ENCODE results near the gene PKN2. TPM values are rescaled to one million over a fixed set of nuclear protein-coding genes. Genes with fewer than 3 reads are reported as not detected.

PKN2 gene
- total and polyA plus RNA-seq, 2 donors (not counting 1 experiment from before 2014, with no cell fraction given) = 11.9 to 51.6 TPM

- 40% methylated on average over 2 of the region's 2 CpGs for WGBS (ENCODE audit: insufficient coverage)
- no peaks in the 10 kb centered on the region for H4K20me1 ChIP-seq (ENCODE audit: control insufficient read depth, insufficient read depth, low read length, poor library complexity, severe bottlenecking)
- no peak for DNase-seq
- POLR2A ChIA-PET = no interaction called here
- H2AFZ ChIP-seq (ENCODE audit: insufficient read depth, low read depth, low read length, poor library complexity, severe bottlenecking) = peak overlapping the region; percentile 10
- Mint-ChIP-seq H3K4me3 (no peak overlapping the region), H3K4me1 (peaks cover 16% of the 10 kb centered on the region), H3K9me3 (ENCODE audit: insufficient read depth) (no peaks in the 10 kb centered on the region), H3K27me3 (peaks cover 12% of the 10 kb centered on the region), H3K27ac (no peak overlapping the region)
- H3K27ac ChIP-seq (ENCODE audit: low read length in 2 of 2) = no peak overlapping the region
- TF ChIP-seq EZH2 (IDR thresholded peaks at IDR 0.05; ENCODE audit: borderline replicate concordance, insufficient read depth, low read depth, low read length, poor library complexity, severe bottlenecking) (no peak), CTCF (IDR thresholded peaks at IDR 0.05) (no peak)
- intact Hi-C loops (cut with micrococcal nuclease) = no loop called here
- no peak overlapping the region for H3K4me3 ChIP-seq (ENCODE audit: control extremely low read depth in 1 of 5, extremely low read depth in 1 of 5, insufficient read depth in 1 of 5, low read depth in 2 of 5, low read length in 4 of 5)
- H3K9me3 ChIP-seq (ENCODE audit: control extremely low read depth in 1 of 3, control insufficient read depth in 2 of 3, insufficient read depth in 1 of 3, low read length in 2 of 3) = no peaks in the 10 kb centered on the region
- H3K36me3 ChIP-seq (replicated peaks in 1 of 2; ENCODE audit: control extremely low read depth in 1 of 2, control insufficient read depth in 1 of 2, extremely low read depth in 1 of 2, insufficient read depth in 2 of 2, low read length in 1 of 2) = no peaks in the 10 kb centered on the region
- peak overlapping the region; percentile 11 for H3K4me2 ChIP-seq (replicated peaks; ENCODE audit: low read depth, low read length, poor library complexity, severe bottlenecking)
- peaks cover 7 to 8% of the 10 kb centered on the region in 2 donors for H3K4me1 ChIP-seq (ENCODE audit: control insufficient read depth in 2 of 2, insufficient read depth in 2 of 2, low read length in 2 of 2)
- ATAC-seq (ENCODE audit: low read depth) = no peak
- H3K9ac ChIP-seq (ENCODE audit: low read length) = no peak overlapping the region
- H3K79me2 ChIP-seq (ENCODE audit: control insufficient read depth, insufficient read depth, low read length) = no peaks in the 10 kb centered on the region
- H3K27me3 ChIP-seq (replicated peaks in 1 of 4; ENCODE audit: control extremely low read depth in 1 of 4, control insufficient read depth in 3 of 4, insufficient read depth in 4 of 4, low read length in 3 of 4) = no peaks in the 10 kb centered on the region
- CTCF ChIA-PET = no interaction called here
These were observed 21.4 kb upstream of the PKN2 start for GRCh38 chr1:88662723-88663122.

- DNase-seq = no peak
- TF ChIP-seq CTCF (IDR thresholded peaks at IDR 0.05) (no peak), EZH2 (IDR thresholded peaks at IDR 0.05; ENCODE audit: borderline replicate concordance, insufficient read depth, low read depth, low read length, poor library complexity, severe bottlenecking) (no peak)
- Histone ChIP-seq H3K4me2 (replicated peaks; ENCODE audit: low read depth, low read length, poor library complexity, severe bottlenecking) (no peak overlapping the region), H3K79me2 (ENCODE audit: control insufficient read depth, insufficient read depth, low read length) (no peaks in the 10 kb centered on the region), H2AFZ (ENCODE audit: insufficient read depth, low read depth, low read length, poor library complexity, severe bottlenecking) (no peak overlapping the region), H3K27ac (ENCODE audit: low read length in 2 of 2) (no peak overlapping the region), H3K9me3 (ENCODE audit: control extremely low read depth in 1 of 3, control insufficient read depth in 2 of 3, insufficient read depth in 1 of 3, low read length in 2 of 3) (no peaks in the 10 kb centered on the region), H3K27me3 (replicated peaks in 1 of 4; ENCODE audit: control extremely low read depth in 1 of 4, control insufficient read depth in 3 of 4, insufficient read depth in 4 of 4, low read length in 3 of 4) (no peaks in the 10 kb centered on the region), H3K4me1 (ENCODE audit: control insufficient read depth in 2 of 2, insufficient read depth in 2 of 2, low read length in 2 of 2) (no peaks in the 10 kb centered on the region), H3K4me3 (ENCODE audit: control extremely low read depth in 1 of 5, extremely low read depth in 1 of 5, insufficient read depth in 1 of 5, low read depth in 2 of 5, low read length in 4 of 5) (no peak overlapping the region), H3K9ac (ENCODE audit: low read length) (no peak overlapping the region), H4K20me1 (ENCODE audit: control insufficient read depth, insufficient read depth, low read length, poor library complexity, severe bottlenecking) (no peaks in the 10 kb centered on the region), H3K36me3 (replicated peaks in 1 of 2; ENCODE audit: control extremely low read depth in 1 of 2, control insufficient read depth in 1 of 2, extremely low read depth in 1 of 2, insufficient read depth in 2 of 2, low read length in 1 of 2) (no peaks in the 10 kb centered on the region)
- CTCF ChIA-PET = no interaction called here
- peaks cover 19% of the 10 kb centered on the region for H3K27me3 Mint-ChIP-seq
- H3K4me3 Mint-ChIP-seq = no peak overlapping the region
- ATAC-seq (ENCODE audit: low read depth) = no peak
- POLR2A ChIA-PET = no interaction called here
- H3K27ac Mint-ChIP-seq = no peak overlapping the region
- no CpG with 5 or more reads among the region's 3 CpGs for WGBS (ENCODE audit: insufficient coverage)
- H3K9me3 Mint-ChIP-seq (ENCODE audit: insufficient read depth) = no peaks in the 10 kb centered on the region
- intact Hi-C loops (cut with micrococcal nuclease) = no loop called here
- no peaks in the 10 kb centered on the region for H3K4me1 Mint-ChIP-seq
These were observed 15.7 kb upstream of the PKN2 start for GRCh38 chr1:88668405-88668804.
